SK-N-SH treated with all-trans-retinoic acid at 6 μM for 48 hours (cell line): Measurements from ENCODE around the gene NPIPB2.
"Not testable (repeated sequence)": the region's sequence is repeated elsewhere in the genome, so short reads cannot be mapped to it uniquely, and the experiment has no call there.

Experiments used
- ATAC-seq: fragments of 200-7000 bp; cut with Tn5 transposase; 3 replicates; pipeline ENCODE4 v1.9.1; 2020; ENCODE audit warnings: mild to moderate bottlenecking, moderate library complexity
- ARNTL ChIP-seq: fragments of 450-650 bp; formaldehyde crosslinking; IDR thresholded peaks from 2 replicates; pipeline ENCODE4 v1.5.0; 2020; ENCODE audit warnings: low read depth, mild to moderate bottlenecking, moderate library complexity, borderline replicate concordance
- CREB5 ChIP-seq: fragments of 250-450 bp; sonication (Bioruptor Pico); IDR thresholded peaks from 2 replicates; pipeline ENCODE4 v1.5.1; 2020; ENCODE audit warnings: low read depth, mild to moderate bottlenecking, moderate library complexity
- CSDC2 ChIP-seq: fragments of 250-450 bp; sonication (Bioruptor Pico); IDR thresholded peaks from 2 replicates; pipeline ENCODE4 v1.5.0; 2020; ENCODE audit warnings: mild to moderate bottlenecking, moderate library complexity
- CSRNP3 ChIP-seq: fragments of 250-450 bp; sonication (Bioruptor Pico); IDR thresholded peaks from 2 replicates; pipeline ENCODE4 v1.5.1; 2021; ENCODE audit warnings: mild to moderate bottlenecking, moderate library complexity
- ESRRG ChIP-seq: fragments of 250-450 bp; sonication (Bioruptor Pico); IDR thresholded peaks from 2 replicates; pipeline ENCODE4 v1.6.1; 2021; ENCODE audit warnings: mild to moderate bottlenecking
- ISL1 ChIP-seq: fragments of 250-450 bp; sonication (Bioruptor Pico); IDR thresholded peaks from 2 replicates; pipeline ENCODE4 v2.1.2; 2022; ENCODE audit warnings: mild to moderate bottlenecking, moderate library complexity
- OSR1 ChIP-seq: fragments of 250-450 bp; sonication (Bioruptor Pico); IDR thresholded peaks from 2 replicates; pipeline ENCODE4 v1.8.0; 2022; ENCODE audit warnings: moderate library complexity, mild to moderate bottlenecking, inconsistent platforms
- PPARA ChIP-seq: fragments of 250-450 bp; sonication (Bioruptor Pico); IDR thresholded peaks from 2 replicates; pipeline ENCODE4 v1.5.0; 2020; ENCODE audit warnings: mild to moderate bottlenecking, borderline replicate concordance
- RARB ChIP-seq: fragments of 250-450 bp; sonication (Bioruptor Pico); IDR thresholded peaks from 2 replicates; pipeline ENCODE4 v1.8.0; 2021; ENCODE audit warnings: mild to moderate bottlenecking, moderate library complexity
- SNAI2 ChIP-seq: fragments of 250-450 bp; sonication (Bioruptor Pico); IDR thresholded peaks from 2 replicates; pipeline ENCODE4 v1.5.0; 2020; ENCODE audit warnings: mild to moderate bottlenecking, moderate library complexity
- TCF4 ChIP-seq: fragments of 250-450 bp; sonication (Bioruptor Pico); IDR thresholded peaks from 2 replicates; pipeline ENCODE4 v1.8.0; 2021; ENCODE audit warnings: mild to moderate bottlenecking, moderate library complexity, borderline replicate concordance
- TOX ChIP-seq: fragments of 250-450 bp; sonication (Bioruptor Pico); IDR thresholded peaks from 2 replicates; pipeline ENCODE4 v1.8.0; 2021; ENCODE audit warnings: mild to moderate bottlenecking, moderate library complexity, borderline replicate concordance
- TSHZ2 ChIP-seq: fragments of 250-450 bp; sonication (Bioruptor Pico); IDR thresholded peaks from 2 replicates; pipeline ENCODE4 v1.5.0; 2020; ENCODE audit warnings: mild to moderate bottlenecking, moderate library complexity
- ZC3H10 ChIP-seq: fragments of 250-450 bp; sonication (Bioruptor Pico); IDR thresholded peaks from 2 replicates; pipeline ENCODE4 v1.5.1; 2021; ENCODE audit warnings: mild to moderate bottlenecking, moderate library complexity
- ZFP3 ChIP-seq: fragments of 250-450 bp; sonication (Bioruptor Pico); IDR thresholded peaks from 2 replicates; pipeline ENCODE4 v1.5.0; 2020; ENCODE audit warnings: mild to moderate bottlenecking, moderate library complexity
- ZFP30 ChIP-seq: fragments of 450-650 bp; formaldehyde crosslinking; IDR thresholded peaks from 2 replicates; pipeline ENCODE4 v1.5.0; 2022; ENCODE audit warnings: mild to moderate bottlenecking, moderate library complexity
- ZNF565 ChIP-seq: fragments of 450-650 bp; formaldehyde crosslinking; conservative IDR thresholded peaks from 2 replicates; pipeline ENCODE4 v1.5.0; 2020; ENCODE audit warnings: low read depth, mild to moderate bottlenecking, moderate library complexity
- ZNF70 ChIP-seq: fragments of 450-650 bp; formaldehyde crosslinking; IDR thresholded peaks from 2 replicates; pipeline ENCODE4 v1.5.0; 2020; ENCODE audit warnings: mild to moderate bottlenecking, moderate library complexity
- ZNF8 ChIP-seq: fragments of 450-650 bp; formaldehyde crosslinking; IDR thresholded peaks from 2 replicates; pipeline ENCODE4 v1.5.0; 2020; ENCODE audit warnings: mild to moderate bottlenecking, moderate library complexity

NPIPB2 gene

GRCh38 chr16:11941945-11942344, at the start of gene NPIPB2:
TSS of gene NPIPB2 (minus strand) at chr16:11942045. CDS start at chr16:11942045, 0 bp downstream.
- ATAC-seq: not testable (repeated sequence)

- TF ChIP-seq ESRRG (CRISPR knock-in tag): no peak
- no peak for TF ChIP-seq TCF4 (CRISPR knock-in tag)
- ATAC-seq: no peak
These were observed 49.0 kb upstream of the NPIPB2 start for GRCh38 chr16:11990702-11991390.

GRCh38 chr16:11988258-11988978, 46.6 kb upstream of the NPIPB2 start:
- no peak for ATAC-seq
- TF ChIP-seq ZNF70 (no peak), CREB5 (CRISPR knock-in tag) (no peak), ZNF8 (CRISPR knock-in tag) (no peak), ARNTL (CRISPR knock-in tag) (no peak), TOX (no peak), SNAI2 (no peak), CSRNP3 (CRISPR knock-in tag) (no peak)

GRCh38 chr16:11986521-11987057, 44.7 kb upstream of the NPIPB2 start:
- TF ChIP-seq OSR1: no peak
- TF ChIP-seq ZFP30 (CRISPR knock-in tag): no peak
- no peak for TF ChIP-seq ESRRG (CRISPR knock-in tag)
- TF ChIP-seq ZNF565 (CRISPR knock-in tag): no peak
- no peak for TF ChIP-seq CSDC2 (CRISPR knock-in tag)
- TF ChIP-seq PPARA: no peak
- TF ChIP-seq ZNF8 (CRISPR knock-in tag): no peak
- no peak for TF ChIP-seq ZNF70
- no peak for TF ChIP-seq SNAI2
- TF ChIP-seq CSRNP3 (CRISPR knock-in tag): no peak
- no peak for TF ChIP-seq ISL1 (CRISPR knock-in tag)
- no peak for TF ChIP-seq TSHZ2 (CRISPR knock-in tag)
- no peak for TF ChIP-seq TOX
- TF ChIP-seq ZFP3 (CRISPR knock-in tag): no peak
- no peak for TF ChIP-seq ZC3H10 (CRISPR knock-in tag)
- no peak for TF ChIP-seq ARNTL (CRISPR knock-in tag)
- no peak for TF ChIP-seq TCF4 (CRISPR knock-in tag)
- no peak for TF ChIP-seq RARB (CRISPR knock-in tag)
- no peak for ATAC-seq

- ATAC-seq: no peak
These were observed 43.4 kb upstream of the NPIPB2 start for GRCh38 chr16:11985250-11985649.

More at GRCh38 chr16:11985250-11985649, 43.4 kb upstream of the NPIPB2 start:
- TF ChIP-seq CREB5 (CRISPR knock-in tag): no peak
- no peak for TF ChIP-seq PPARA
- TF ChIP-seq OSR1: no peak
- TF ChIP-seq CSDC2 (CRISPR knock-in tag): no peak
